ENCODE results near the gene STAT4. TPM values are rescaled to one million over a fixed set of nuclear protein-coding genes. Genes with fewer than 3 reads are reported as not detected.

Gene STAT4
- polyA plus RNA-seq, 1 donor (not counting 4 experiments of a cell fraction or from before 2014, with no cell fraction given), result 2.0 TPM

DNA sequence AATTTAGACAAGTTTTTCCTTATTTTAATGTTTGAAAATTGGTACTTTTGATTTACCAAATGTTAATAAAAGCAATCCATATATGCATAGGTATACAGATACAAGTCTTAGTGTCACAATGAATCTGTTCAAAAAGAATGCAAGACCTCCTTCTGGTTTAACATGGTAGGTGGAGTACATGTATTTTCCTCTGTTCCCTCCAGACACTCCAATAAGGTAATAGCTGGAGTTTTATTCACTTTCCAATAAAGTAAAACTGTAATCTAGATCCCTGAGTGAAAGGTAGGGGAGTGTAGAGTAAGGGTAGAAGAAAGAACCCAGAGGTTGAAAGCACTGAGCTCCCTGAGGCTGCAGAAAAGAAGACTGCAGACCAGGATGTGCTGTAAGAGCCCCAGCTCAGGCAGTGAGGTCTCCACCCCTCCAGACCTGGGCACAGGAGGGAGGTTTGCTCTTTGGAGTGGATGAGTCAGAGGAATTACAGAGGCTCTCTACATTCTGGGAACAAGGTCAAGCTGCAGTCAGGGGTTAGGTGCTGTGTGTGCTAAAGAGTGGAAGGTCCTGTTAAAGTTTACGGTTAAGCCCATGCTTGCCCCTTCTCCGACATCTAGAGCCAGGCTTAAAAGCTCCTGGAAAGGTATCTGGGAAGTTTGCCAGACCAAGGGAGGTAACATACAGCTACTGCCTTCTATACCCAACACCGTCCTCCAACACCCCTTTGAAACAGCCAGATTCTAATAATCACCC lies 109.2 kb downstream of the STAT4 start:
- peaks cover 16% of the 10 kb centered on the region for H3K4me1 ChIP-seq (ENCODE audit: control insufficient read depth, extremely low read depth, insufficient read depth, low read length)
- H3K4me2 ChIP-seq (ENCODE audit: control insufficient read depth, extremely low read depth, insufficient read depth, low read depth, low read length), result peak overlapping the region; percentile 25
- H2AFZ ChIP-seq (ENCODE audit: control insufficient read depth, low read length), result no peak overlapping the region
- H3K4me3 ChIP-seq (ENCODE audit: control insufficient read depth in 2 of 3, extremely low read depth in 1 of 3, insufficient read depth in 2 of 3, low read depth in 1 of 3, low read length in 3 of 3), result no peak overlapping the region
- no peaks in the 10 kb centered on the region for H4K20me1 ChIP-seq (ENCODE audit: control insufficient read depth, extremely low read depth, insufficient read depth, low read length)
- no peak overlapping the region for H3K27ac ChIP-seq (ENCODE audit: control insufficient read depth, insufficient read depth, low read length)
- no peaks in the 10 kb centered on the region for H3K79me2 ChIP-seq (ENCODE audit: control insufficient read depth, insufficient read depth, low read length)
- no peaks in the 10 kb centered on the region for H3K27me3 ChIP-seq (ENCODE audit: control insufficient read depth, extremely low read depth, insufficient read depth, low read length)
- no peaks in the 10 kb centered on the region for H3K9me1 ChIP-seq (ENCODE audit: control insufficient read depth, extremely low read depth, insufficient read depth, low read length)
- DNase-seq (ENCODE audit: low read depth, low spot score) (no peak), FAIRE-seq (peak; percentile 66)
- no peaks in the 10 kb centered on the region for H3K9me3 ChIP-seq (ENCODE audit: control insufficient read depth, low read depth, low read length)
- no peak for TF ChIP-seq EZH2 (IDR thresholded peaks at IDR 0.05; ENCODE audit: low read length)
- TF ChIP-seq, protein P1, sequence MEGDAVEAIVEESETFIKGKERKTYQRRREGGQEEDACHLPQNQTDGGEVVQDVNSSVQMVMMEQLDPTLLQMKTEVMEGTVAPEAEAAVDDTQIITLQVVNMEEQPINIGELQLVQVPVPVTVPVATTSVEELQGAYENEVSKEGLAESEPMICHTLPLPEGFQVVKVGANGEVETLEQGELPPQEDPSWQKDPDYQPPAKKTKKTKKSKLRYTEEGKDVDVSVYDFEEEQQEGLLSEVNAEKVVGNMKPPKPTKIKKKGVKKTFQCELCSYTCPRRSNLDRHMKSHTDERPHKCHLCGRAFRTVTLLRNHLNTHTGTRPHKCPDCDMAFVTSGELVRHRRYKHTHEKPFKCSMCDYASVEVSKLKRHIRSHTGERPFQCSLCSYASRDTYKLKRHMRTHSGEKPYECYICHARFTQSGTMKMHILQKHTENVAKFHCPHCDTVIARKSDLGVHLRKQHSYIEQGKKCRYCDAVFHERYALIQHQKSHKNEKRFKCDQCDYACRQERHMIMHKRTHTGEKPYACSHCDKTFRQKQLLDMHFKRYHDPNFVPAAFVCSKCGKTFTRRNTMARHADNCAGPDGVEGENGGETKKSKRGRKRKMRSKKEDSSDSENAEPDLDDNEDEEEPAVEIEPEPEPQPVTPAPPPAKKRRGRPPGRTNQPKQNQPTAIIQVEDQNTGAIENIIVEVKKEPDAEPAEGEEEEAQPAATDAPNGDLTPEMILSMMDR (optimal IDR thresholded peaks at IDR 0.05 in 1 of 3, IDR thresholded peaks at IDR 0.05 in 1 of 3, conservative IDR thresholded peaks at IDR 0.05 in 1 of 3; ENCODE audit: extremely low read depth in 1 of 3, insufficient read depth in 2 of 3, low read length in 3 of 3), result no peak
- H3K9ac ChIP-seq (ENCODE audit: control insufficient read depth, extremely low read depth, insufficient read depth, low read length), result no peak overlapping the region
- dilution Hi-C loops (cut with MboI; ENCODE audit: extremely low pct_ligation_motif_present, low sequenced_read_pairs), result no loop called here
- H3K36me3 ChIP-seq (ENCODE audit: control insufficient read depth in 2 of 2, extremely low read depth in 1 of 2, insufficient read depth in 2 of 2, low read length in 2 of 2), result no peaks in the 10 kb centered on the region

DNA sequence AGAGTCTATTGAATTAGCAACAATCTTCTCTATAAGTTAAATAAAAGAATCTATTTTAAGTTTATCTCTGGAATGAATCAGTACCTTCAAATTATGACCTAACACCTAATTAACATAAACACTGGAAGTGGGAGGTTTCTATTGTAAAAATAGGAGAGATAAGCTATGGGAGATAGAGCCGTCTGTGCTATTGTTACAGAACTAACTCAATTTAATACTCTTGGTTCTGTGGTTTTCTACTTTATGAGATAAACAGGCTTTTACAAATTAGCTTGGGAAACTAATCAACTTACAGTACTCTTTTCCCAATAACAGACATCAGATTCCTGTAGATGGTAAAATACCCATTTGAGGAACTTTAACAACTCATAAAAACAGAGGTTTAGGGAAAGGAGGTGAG lies 111.2 kb downstream of the STAT4 start:
- Histone ChIP-seq H3K9ac (ENCODE audit: control insufficient read depth, extremely low read depth, insufficient read depth, low read length) (no peak overlapping the region), H3K79me2 (ENCODE audit: control insufficient read depth, insufficient read depth, low read length) (no peaks in the 10 kb centered on the region), H4K20me1 (ENCODE audit: control insufficient read depth, extremely low read depth, insufficient read depth, low read length) (no peaks in the 10 kb centered on the region), H3K9me1 (ENCODE audit: control insufficient read depth, extremely low read depth, insufficient read depth, low read length) (no peaks in the 10 kb centered on the region), H3K9me3 (ENCODE audit: control insufficient read depth, low read depth, low read length) (no peaks in the 10 kb centered on the region), H3K4me2 (ENCODE audit: control insufficient read depth, extremely low read depth, insufficient read depth, low read depth, low read length) (no peak overlapping the region), H3K4me1 (ENCODE audit: control insufficient read depth, extremely low read depth, insufficient read depth, low read length) (peaks cover 16% of the 10 kb centered on the region), H3K27me3 (ENCODE audit: control insufficient read depth, extremely low read depth, insufficient read depth, low read length) (no peaks in the 10 kb centered on the region), H3K4me3 (ENCODE audit: control insufficient read depth in 2 of 3, extremely low read depth in 1 of 3, insufficient read depth in 2 of 3, low read depth in 1 of 3, low read length in 3 of 3) (no peak overlapping the region), H2AFZ (ENCODE audit: control insufficient read depth, low read length) (no peak overlapping the region), H3K36me3 (ENCODE audit: control insufficient read depth in 2 of 2, extremely low read depth in 1 of 2, insufficient read depth in 2 of 2, low read length in 2 of 2) (no peaks in the 10 kb centered on the region), H3K27ac (ENCODE audit: control insufficient read depth, insufficient read depth, low read length) (no peak overlapping the region)
- no peak for TF ChIP-seq EZH2 (IDR thresholded peaks at IDR 0.05; ENCODE audit: low read length)
- TF ChIP-seq, protein P1 (optimal IDR thresholded peaks at IDR 0.05 in 1 of 3, IDR thresholded peaks at IDR 0.05 in 1 of 3, conservative IDR thresholded peaks at IDR 0.05 in 1 of 3; ENCODE audit: extremely low read depth in 1 of 3, insufficient read depth in 2 of 3, low read length in 3 of 3), result no peak
- DNase-seq (ENCODE audit: low read depth, low spot score) (no peak), FAIRE-seq (no peak)
- dilution Hi-C loops (cut with MboI; ENCODE audit: extremely low pct_ligation_motif_present, low sequenced_read_pairs), result no loop called here

Data from keratinocyte (primary cell).